Loucy (cell line): ENCODE data around the gene CHRNB4.

Source experiments
- H2AFZ ChIP-seq: fragments of 200-600 bp; sonication (generic); 2 replicates; pipeline ENCODE4 v1.6.0; 2016; ENCODE audit warnings: antibody characterized with exemption, mild to moderate bottlenecking, low read length, moderate library complexity
- H3F3A ChIP-seq: fragments of 200-600 bp; 2 replicates; pipeline ENCODE4 v1.6.0; 2016; ENCODE audit warnings: antibody characterized with exemption, low read depth, mild to moderate bottlenecking
- H3K27me3 ChIP-seq: fragments of 200-600 bp; sonication (generic); 2 replicates; pipeline ENCODE4 v1.6.1; 2014; ENCODE audit warnings: low read length, mild to moderate bottlenecking; ENCODE audit not compliant: insufficient read depth, poor library complexity, severe bottlenecking
- H3K36me3 ChIP-seq: fragments of 200-600 bp; sonication (generic); 2 replicates; pipeline ENCODE4 v1.6.1; 2016; ENCODE audit warnings: low read length; ENCODE audit not compliant: insufficient read depth
- H3K4me1 ChIP-seq: fragments of 200-600 bp; sonication (generic); 2 replicates; pipeline ENCODE4 v1.5.1; 2014; ENCODE audit warnings: low read length, mild to moderate bottlenecking; ENCODE audit not compliant: insufficient read depth, poor library complexity, severe bottlenecking
- H3K4me2 ChIP-seq: fragments of 200-600 bp; sonication (generic); 2 replicates; pipeline ENCODE4 v1.6.0; 2014; ENCODE audit warnings: antibody characterized with exemption, low read length, low read depth, mild to moderate bottlenecking; ENCODE audit not compliant: poor library complexity, severe bottlenecking
- H3K4me3 ChIP-seq: fragments of 200-600 bp; sonication (generic); 2 replicates; pipeline ENCODE4 v1.5.1; 2014; ENCODE audit warnings: low read length, mild to moderate bottlenecking, mixed read lengths; ENCODE audit not compliant: poor library complexity, severe bottlenecking
- H3K79me2 ChIP-seq: fragments of 200-600 bp; sonication (generic); 2 replicates; pipeline ENCODE4 v1.6.1; 2014; ENCODE audit warnings: low read length; ENCODE audit not compliant: insufficient read depth
- H3K9ac ChIP-seq: fragments of 200-600 bp; sonication (generic); 2 replicates; pipeline ENCODE4 v1.6.0; 2014; ENCODE audit warnings: mild to moderate bottlenecking, low read depth, low read length, moderate library complexity; ENCODE audit not compliant: poor library complexity, severe bottlenecking
- H3K9me2 ChIP-seq: fragments of 200-600 bp; sonication (generic); replicated peaks from 2 replicates; pipeline ENCODE4 v1.6.1; 2016; ENCODE audit warnings: low read depth, low read length, mixed read lengths
- H3K9me3 ChIP-seq: fragments of 200-600 bp; sonication (generic); 2 replicates; pipeline ENCODE4 v1.6.1; 2014; ENCODE audit warnings: mild to moderate bottlenecking, antibody characterized with exemption, low read length, low read depth; ENCODE audit not compliant: insufficient read depth
- H4K20me1 ChIP-seq: fragments of 200-600 bp; sonication (generic); 2 replicates; pipeline ENCODE4 v1.6.0; 2014; ENCODE audit warnings: antibody characterized with exemption, low read length, mild to moderate bottlenecking; ENCODE audit not compliant: insufficient read depth, poor library complexity, severe bottlenecking
- EZH2phosphoT487 ChIP-seq: fragments of 200-600 bp; IDR thresholded peaks from 2 replicates; pipeline ENCODE4 v1.6.1; 2018; ENCODE audit warnings: antibody characterized with exemption, mild to moderate bottlenecking, moderate library complexity, borderline replicate concordance
- TF ChIP-seq, protein P1 (sequence below): fragments of 200-600 bp; sonication (generic); conservative IDR thresholded peaks from 2 replicates; pipeline ENCODE4 v1.5.1; 2014; ENCODE audit warnings: mild to moderate bottlenecking, antibody characterized with exemption, low read length

The CHRNB4 gene

DNA sequence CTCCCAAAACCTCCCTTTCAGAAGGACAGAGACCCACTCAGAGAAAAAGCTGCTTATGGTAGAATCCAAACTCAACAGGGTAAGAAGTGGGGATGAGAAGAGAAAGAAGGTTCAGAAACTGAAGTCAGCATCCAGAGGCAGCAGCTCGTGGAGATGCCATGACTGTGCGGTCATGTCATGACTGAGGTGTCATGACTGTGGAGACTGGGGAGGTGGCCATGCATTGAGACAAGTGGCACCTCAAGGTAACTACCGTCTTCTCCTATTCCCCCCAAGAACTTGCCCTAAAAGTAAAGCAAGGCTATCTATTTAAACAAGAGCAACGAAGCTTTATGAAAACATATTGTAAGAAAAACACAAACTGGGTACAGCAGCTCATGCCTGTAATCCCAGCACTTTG lies 35.3 kb downstream of the CHRNB4 start:
- no peaks in the 10 kb centered on the region for H3K9me3 ChIP-seq

DNA sequence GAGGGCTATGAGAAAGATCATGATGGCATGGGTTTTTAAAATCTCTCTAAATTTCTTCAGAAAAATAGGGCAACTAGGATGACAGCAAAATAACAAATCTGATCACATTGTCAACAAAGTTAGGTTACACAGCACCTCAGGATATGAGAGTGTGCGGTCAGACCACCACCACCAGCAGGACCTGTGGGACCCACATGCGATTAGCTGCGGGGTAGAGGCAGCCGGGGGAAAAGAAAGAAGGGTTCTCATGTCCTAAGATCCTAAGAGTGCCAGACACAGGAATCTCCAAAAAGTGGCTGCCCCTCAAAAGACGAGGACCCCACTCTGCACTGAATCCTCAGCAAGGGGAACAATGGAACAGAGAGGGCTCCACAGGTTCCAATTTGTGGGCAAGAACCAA lies 35.8 kb downstream of the CHRNB4 start:
- no peak overlapping the region for H3K4me3 ChIP-seq
- no peaks in the 10 kb centered on the region for H3K9me3 ChIP-seq
- no peak overlapping the region for H3K4me2 ChIP-seq
- no peaks in the 10 kb centered on the region for H3K36me3 ChIP-seq
- no peaks in the 10 kb centered on the region for H3K27me3 ChIP-seq
- TF ChIP-seq, protein P1, sequence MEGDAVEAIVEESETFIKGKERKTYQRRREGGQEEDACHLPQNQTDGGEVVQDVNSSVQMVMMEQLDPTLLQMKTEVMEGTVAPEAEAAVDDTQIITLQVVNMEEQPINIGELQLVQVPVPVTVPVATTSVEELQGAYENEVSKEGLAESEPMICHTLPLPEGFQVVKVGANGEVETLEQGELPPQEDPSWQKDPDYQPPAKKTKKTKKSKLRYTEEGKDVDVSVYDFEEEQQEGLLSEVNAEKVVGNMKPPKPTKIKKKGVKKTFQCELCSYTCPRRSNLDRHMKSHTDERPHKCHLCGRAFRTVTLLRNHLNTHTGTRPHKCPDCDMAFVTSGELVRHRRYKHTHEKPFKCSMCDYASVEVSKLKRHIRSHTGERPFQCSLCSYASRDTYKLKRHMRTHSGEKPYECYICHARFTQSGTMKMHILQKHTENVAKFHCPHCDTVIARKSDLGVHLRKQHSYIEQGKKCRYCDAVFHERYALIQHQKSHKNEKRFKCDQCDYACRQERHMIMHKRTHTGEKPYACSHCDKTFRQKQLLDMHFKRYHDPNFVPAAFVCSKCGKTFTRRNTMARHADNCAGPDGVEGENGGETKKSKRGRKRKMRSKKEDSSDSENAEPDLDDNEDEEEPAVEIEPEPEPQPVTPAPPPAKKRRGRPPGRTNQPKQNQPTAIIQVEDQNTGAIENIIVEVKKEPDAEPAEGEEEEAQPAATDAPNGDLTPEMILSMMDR = no peak
- no peak for TF ChIP-seq EZH2phosphoT487
- H3F3A ChIP-seq = no peaks in the 10 kb centered on the region
- H3K9me2 ChIP-seq = no peaks in the 10 kb centered on the region
- H4K20me1 ChIP-seq = no peaks in the 10 kb centered on the region
- H3K4me1 ChIP-seq = no peaks in the 10 kb centered on the region
- H3K9ac ChIP-seq = no peak overlapping the region
- H3K79me2 ChIP-seq = no peaks in the 10 kb centered on the region
- H2AFZ ChIP-seq = no peak overlapping the region

More for the DNA sequence above, 35.3 kb downstream of the CHRNB4 start:
- no peaks in the 10 kb centered on the region for H3F3A ChIP-seq
- H3K36me3 ChIP-seq = no peaks in the 10 kb centered on the region
- H2AFZ ChIP-seq = no peak overlapping the region
- TF ChIP-seq, protein P1 = no peak
- no peak for TF ChIP-seq EZH2phosphoT487
- H3K79me2 ChIP-seq = no peaks in the 10 kb centered on the region
- H3K9me2 ChIP-seq = no peaks in the 10 kb centered on the region
- no peaks in the 10 kb centered on the region for H4K20me1 ChIP-seq
- H3K4me3 ChIP-seq = no peak overlapping the region
- no peak overlapping the region for H3K4me2 ChIP-seq
- no peaks in the 10 kb centered on the region for H3K4me1 ChIP-seq
- no peak overlapping the region for H3K9ac ChIP-seq
- no peaks in the 10 kb centered on the region for H3K27me3 ChIP-seq

GRCh38 chr15:78604420-78604819 lies 36.6 kb downstream of the CHRNB4 start:
- H3K4me1 ChIP-seq = no peaks in the 10 kb centered on the region
- no peak overlapping the region for H2AFZ ChIP-seq
- H4K20me1 ChIP-seq = no peaks in the 10 kb centered on the region
- no peaks in the 10 kb centered on the region for H3K36me3 ChIP-seq
- no peaks in the 10 kb centered on the region for H3F3A ChIP-seq
- no peak for TF ChIP-seq EZH2phosphoT487
- TF ChIP-seq, protein P1 = no peak
- H3K79me2 ChIP-seq = no peaks in the 10 kb centered on the region
- no peaks in the 10 kb centered on the region for H3K9me2 ChIP-seq
- H3K27me3 ChIP-seq = no peaks in the 10 kb centered on the region
- H3K9me3 ChIP-seq = no peaks in the 10 kb centered on the region
- H3K9ac ChIP-seq = no peak overlapping the region
- no peak overlapping the region for H3K4me2 ChIP-seq
- H3K4me3 ChIP-seq = no peak overlapping the region
